GM18517 (cell line): Measurements from ENCODE around the gene WBP4.
A peak's percentile ranks its signal among the peaks of the same experiment; 100 is the strongest.
"Not testable (repeated sequence)": the region's sequence is repeated elsewhere in the genome, so short reads cannot be mapped to it uniquely, and the experiment has no call there.

Experiments used
- ATAC-seq: cut with Tn5 transposase; IDR thresholded peaks from one replicate; pipeline ENCODE4 v1.9.1; 2021; ENCODE audit warnings: mild to moderate bottlenecking, moderate library complexity; ENCODE audit not compliant: unreplicated experiment

The WBP4 gene

GRCh38 chr13:41061075-41061913 lies at the start of gene WBP4:
WBP4 (plus strand) TSS chr13:41061509; CDS start chr13:41061674, 165 bp downstream.
- peak; percentile 61 for ATAC-seq

- ATAC-seq, result no peak
Observed at GRCh38 chr13:41012536-41012935, 48.8 kb upstream of the WBP4 start.

GRCh38 chr13:41013835-41014234 lies 47.5 kb upstream of the WBP4 start:
- no peak for ATAC-seq

- no peak for ATAC-seq
Observed at GRCh38 chr13:41015920-41016319, 45.4 kb upstream of the WBP4 start.

GRCh38 chr13:41017159-41017558 lies 44.1 kb upstream of the WBP4 start:
- no peak for ATAC-seq

GRCh38 chr13:41017817-41018601 lies 43.3 kb upstream of the WBP4 start:
- ATAC-seq, result no peak

- ATAC-seq, result no peak
Observed at GRCh38 chr13:41018602-41018948, 42.7 kb upstream of the WBP4 start.

GRCh38 chr13:41019011-41019487 lies 42.3 kb upstream of the WBP4 start, which contains the start of gene ELF1:
ELF1 (minus strand) TSS chr13:41019316; CDS start chr13:40982054, 37,262 bp downstream.
- ATAC-seq, result peak; percentile 92

- no peak for ATAC-seq
Observed at GRCh38 chr13:41019578-41020347, 41.5 kb upstream of the WBP4 start.

GRCh38 chr13:41025518-41025917 lies 35.8 kb upstream of the WBP4 start:
- ATAC-seq, result no peak

- ATAC-seq, result no peak
Observed at GRCh38 chr13:41026788-41027187, 34.5 kb upstream of the WBP4 start.

GRCh38 chr13:41028051-41028450 lies 33.3 kb upstream of the WBP4 start:
- ATAC-seq, result no peak

GRCh38 chr13:41029629-41030028 lies 31.7 kb upstream of the WBP4 start:
- ATAC-seq, result no peak

GRCh38 chr13:41032691-41033376 lies 28.5 kb upstream of the WBP4 start:
- ATAC-seq, result no peak

- ATAC-seq, result no peak
Observed at GRCh38 chr13:41034382-41034781, 26.9 kb upstream of the WBP4 start.

- ATAC-seq, result no peak
Observed at GRCh38 chr13:41034881-41035280, 26.4 kb upstream of the WBP4 start.

- not testable (repeated sequence) for ATAC-seq
Observed at GRCh38 chr13:41036557-41036956, 24.8 kb upstream of the WBP4 start.

- ATAC-seq, result no peak
Observed at GRCh38 chr13:41039746-41040145, 21.6 kb upstream of the WBP4 start.

- ATAC-seq, result no peak
Observed at GRCh38 chr13:41040584-41041334, 20.6 kb upstream of the WBP4 start.

- ATAC-seq, result not testable (repeated sequence)
Observed at GRCh38 chr13:41042419-41042818, 18.9 kb upstream of the WBP4 start.
